ENCODE results near the gene C16orf87.
"Not testable (repeated sequence)": the region's sequence is repeated elsewhere in the genome, so short reads cannot be mapped to it uniquely, and the experiment has no call there.

The C16orf87 gene, protein sequence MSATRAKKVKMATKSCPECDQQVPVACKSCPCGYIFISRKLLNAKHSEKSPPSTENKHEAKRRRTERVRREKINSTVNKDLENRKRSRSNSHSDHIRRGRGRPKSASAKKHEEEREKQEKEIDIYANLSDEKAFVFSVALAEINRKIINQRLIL

DNA sequence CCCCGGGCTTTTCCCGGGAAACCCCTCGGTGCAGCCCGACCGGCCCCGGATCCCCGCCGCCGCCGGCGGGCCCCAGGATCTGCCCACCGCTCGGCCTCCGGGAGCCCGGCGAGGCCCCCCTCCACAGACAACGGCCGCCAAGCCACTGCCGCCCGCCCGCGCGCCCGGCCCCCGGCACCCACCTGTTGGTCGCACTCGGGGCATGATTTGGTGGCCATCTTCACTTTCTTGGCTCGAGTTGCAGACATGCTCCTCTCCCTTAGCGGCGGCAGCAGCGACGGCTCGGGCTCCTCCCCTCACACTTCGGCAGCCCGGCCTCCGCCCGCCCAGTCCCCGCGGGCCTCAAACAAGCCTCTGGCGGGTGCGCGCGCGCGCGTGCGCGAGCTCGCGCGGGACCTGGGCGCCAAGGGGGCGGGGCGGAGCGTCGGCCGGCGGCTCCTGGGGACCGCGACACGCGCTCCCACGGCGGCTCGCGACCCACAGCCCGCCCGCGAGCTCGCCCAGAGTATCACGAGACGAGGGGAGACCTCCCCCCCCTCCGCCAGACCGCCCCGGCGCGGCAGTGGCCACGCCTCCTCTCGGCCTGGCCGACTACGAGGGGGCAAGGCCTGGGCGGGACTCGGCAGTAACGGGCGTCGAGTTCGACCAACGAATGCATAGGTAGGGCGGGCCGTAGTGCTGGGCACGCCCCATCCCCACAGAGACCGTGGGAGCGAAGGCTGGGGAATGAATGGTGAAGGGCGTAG lies at the start of gene C16orf87:
C16orf87 (minus strand) TSS at position 279 of the 746 bp plus-strand sequence; CDS start at position 248, 31 bp downstream.
- DNase-seq (ENCODE audit: low read depth), result peak; percentile 91

- DNase-seq (ENCODE audit: low read depth), result no peak
These were observed 44.3 kb upstream of the C16orf87 start for GRCh38 chr16:46875243-46875642.

DNA sequence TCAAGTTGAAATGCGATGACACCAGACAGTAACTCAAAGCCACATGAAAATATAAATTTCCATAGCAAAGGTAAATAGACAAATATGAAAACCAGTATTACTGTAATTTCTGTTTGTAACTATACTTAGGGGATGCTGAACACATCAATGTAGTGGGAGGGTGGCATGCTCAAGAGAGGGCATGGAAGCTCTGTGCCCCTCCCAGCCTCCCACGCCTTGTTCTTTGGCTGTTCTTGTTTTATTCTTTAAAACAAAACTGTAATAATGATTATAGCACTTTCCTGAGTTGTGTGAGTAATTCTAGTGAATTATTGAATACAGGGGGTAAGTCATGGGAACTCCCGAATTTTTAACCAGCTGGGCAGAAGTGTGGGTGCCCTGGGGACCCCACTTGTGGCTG lies 42.2 kb upstream of the C16orf87 start:
- DNase-seq (ENCODE audit: low read depth), result no peak

DNA sequence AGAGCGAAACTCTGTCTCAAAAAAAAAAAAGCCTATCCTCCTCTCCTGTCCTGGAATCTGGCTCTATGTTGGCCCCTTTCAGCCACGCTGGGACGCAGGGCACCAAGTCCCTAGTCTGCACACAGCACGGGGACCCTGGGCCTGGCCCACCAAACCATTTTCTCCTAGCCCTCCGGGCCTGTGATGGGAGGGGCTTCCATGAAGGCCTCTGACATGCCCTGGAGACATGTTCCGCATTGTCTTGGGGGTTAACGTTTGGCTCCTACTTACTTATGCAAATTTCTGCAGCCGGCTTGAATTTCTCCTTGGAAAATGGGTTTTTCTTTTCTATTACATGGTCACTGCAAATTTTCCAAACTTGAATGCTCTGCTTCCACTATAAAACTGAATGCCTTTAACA lies 40.6 kb upstream of the C16orf87 start:
- no peak for DNase-seq (ENCODE audit: low read depth)

DNA sequence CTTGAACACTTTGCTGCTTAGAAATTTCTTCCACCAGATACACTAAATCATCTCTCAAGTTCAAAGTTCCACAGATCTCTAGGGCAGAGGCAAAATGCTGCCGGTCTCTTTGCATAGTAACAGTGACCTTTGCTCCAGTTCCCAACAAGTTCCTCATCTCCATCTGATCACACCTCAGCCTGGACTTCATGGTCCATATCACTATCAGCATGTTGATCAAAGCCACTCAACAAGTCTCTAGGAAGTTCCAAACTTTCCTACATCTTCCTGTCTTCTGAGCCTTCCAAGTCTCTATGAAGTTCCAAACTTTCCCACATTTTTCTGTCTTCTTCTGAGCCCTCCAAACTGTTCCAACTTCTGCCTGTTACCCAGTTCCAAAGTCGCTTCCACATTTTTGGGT lies 37.9 kb upstream of the C16orf87 start:
- not testable (repeated sequence) for DNase-seq (ENCODE audit: low read depth)

GRCh38 chr16:46867486-46867885 lies 36.5 kb upstream of the C16orf87 start:
- DNase-seq (ENCODE audit: low read depth), result not testable (repeated sequence)

DNA sequence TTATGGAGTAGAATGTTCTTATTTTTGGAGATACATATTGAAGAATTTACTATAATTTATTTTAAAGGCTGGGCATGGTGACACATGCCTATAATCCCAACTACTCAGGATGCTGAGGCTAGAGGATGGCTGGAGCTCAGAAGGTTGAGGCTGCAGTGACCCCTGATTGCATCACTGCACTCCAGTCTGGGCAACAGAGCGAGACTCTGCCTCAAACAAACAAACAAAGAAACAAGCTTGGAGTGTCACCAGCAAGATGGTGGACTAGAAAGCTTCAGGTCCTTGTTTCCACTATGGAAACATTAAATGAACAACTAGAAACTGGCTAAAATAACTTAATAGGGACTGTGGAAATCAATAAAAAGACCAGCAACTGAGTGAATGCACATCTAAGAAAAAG lies 35.3 kb upstream of the C16orf87 start:
- no peak for DNase-seq (ENCODE audit: low read depth)

- peak; percentile 30 for DNase-seq (ENCODE audit: low read depth)
These were observed 31.8 kb upstream of the C16orf87 start for GRCh38 chr16:46862555-46863447.

- DNase-seq (ENCODE audit: low read depth), result peak; percentile 84
These were observed 28.8 kb upstream of the C16orf87 start for GRCh38 chr16:46859719-46860152.

DNA sequence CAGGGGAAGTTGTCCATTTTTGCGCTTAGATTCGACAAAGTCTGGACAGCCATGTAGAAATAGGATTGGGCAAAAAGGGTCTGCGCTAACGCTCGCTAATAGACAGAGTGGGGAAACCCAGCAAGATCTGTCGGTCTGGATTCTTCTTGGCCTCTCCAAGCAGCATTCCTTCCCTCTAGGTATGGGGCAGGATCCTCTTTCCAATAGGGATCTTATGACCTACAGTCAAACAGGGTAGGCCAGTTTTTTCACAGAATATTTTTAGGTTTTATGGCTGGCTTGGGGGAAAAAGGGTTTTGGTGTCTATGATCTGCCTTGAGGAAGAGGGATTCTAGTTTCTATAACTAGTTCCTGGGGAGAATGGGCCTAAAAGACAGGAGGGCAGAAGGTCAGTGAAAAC lies 27.2 kb upstream of the C16orf87 start:
- DNase-seq (ENCODE audit: low read depth), result no peak

- DNase-seq (ENCODE audit: low read depth), result peak; percentile 70
These were observed 26.5 kb upstream of the C16orf87 start for GRCh38 chr16:46857368-46857945.

- no peak for DNase-seq (ENCODE audit: low read depth)
These were observed 24.4 kb upstream of the C16orf87 start for GRCh38 chr16:46855389-46855788.

DNA sequence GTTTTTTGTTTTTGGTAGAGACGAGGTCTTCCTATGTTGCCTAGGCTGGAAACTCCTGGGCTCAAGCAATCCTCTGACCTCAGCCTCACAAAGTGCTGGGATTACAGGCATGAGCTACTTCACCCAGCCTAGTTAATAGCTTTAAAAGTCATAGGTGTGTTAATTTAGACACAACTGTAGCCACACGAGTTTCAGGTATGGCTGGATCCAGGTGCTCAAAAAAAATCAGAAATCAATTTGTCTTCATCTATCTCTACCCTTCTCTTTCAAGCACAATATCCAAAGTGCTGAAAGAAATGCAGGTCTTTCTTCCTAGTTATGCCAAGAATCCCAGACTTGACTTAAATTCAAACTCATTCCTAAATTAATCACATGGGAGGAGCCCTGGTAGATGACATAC lies 23.9 kb upstream of the C16orf87 start:
- no peak for DNase-seq (ENCODE audit: low read depth)

- peak; percentile 64 for DNase-seq (ENCODE audit: low read depth)
These were observed 22.9 kb upstream of the C16orf87 start for GRCh38 chr16:46853713-46854443.

- no peak for DNase-seq (ENCODE audit: low read depth)
These were observed 21.1 kb upstream of the C16orf87 start for GRCh38 chr16:46852130-46852529.

DNA sequence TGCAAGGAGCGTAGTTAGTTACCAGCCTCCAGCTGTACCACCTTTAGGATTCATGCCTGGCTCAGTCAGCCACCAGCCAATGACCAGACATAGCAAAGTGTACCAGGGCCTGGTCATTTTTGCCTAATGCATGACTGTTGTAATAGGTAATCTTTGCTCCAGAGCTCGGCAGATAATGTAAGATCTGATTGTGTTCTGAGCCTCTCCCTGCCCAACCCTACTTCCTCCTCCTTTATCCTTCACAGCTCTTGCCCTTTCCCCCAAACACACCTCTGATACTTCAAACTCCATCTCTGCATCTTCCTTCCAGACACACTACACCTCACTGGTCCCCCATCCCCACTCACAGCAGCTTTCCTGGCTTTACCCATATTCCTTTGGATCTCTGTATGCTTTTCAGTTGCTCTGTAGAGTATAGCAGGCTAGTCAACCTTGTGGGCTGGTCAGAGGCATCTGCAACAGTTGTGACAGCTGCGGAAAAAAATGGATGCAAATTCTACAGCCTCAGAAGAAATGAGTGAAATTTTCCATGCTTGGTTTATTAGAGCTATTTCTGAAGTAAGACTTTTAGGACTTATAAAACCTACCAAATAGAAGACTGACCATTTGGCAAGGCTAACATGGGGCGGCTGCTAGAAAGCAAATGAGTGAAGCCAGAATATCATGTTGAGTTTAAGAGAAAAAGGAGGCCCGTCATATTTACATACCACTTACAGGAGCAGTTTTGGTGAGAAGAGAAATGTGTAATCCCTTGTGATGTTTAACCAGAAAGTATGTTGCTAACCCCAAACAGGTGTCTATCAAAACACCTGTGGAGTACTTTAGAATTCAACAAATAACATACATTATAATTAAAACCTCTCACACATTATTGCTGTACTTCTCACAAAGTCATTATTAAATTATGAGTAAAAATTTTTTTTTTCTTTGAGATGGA lies 19.9 kb upstream of the C16orf87 start:
- no peak for DNase-seq (ENCODE audit: low read depth)

GRCh38 chr16:46848768-46849764 lies 18.1 kb upstream of the C16orf87 start:
- DNase-seq (ENCODE audit: low read depth), result no peak

DNA sequence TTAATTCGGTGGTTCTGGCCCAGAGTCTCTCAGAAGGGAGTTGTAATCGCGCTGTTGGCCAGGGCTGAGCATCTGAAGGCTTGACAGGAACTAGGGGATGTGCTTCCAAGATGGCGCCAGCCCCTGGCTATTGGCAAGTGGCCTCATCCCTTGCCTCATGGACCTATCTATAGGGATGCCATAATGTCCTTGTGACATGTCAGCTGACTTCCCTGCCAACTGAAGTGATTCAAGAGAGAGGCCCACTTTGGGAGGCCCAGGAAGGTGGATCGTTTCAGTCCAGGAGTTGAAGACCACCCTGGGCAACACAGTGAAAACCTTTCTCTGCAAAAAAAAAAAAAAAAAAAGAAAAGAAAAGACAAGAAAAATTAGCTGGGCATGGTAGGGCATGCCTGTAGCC lies 15.0 kb upstream of the C16orf87 start:
- no peak for DNase-seq (ENCODE audit: low read depth)

GRCh38 chr16:46844771-46845170 lies 13.8 kb upstream of the C16orf87 start:
- DNase-seq (ENCODE audit: low read depth), result peak; percentile 82

Data from amniotic epithelial cell (primary cell).